B cell (primary cell): ENCODE data around the gene DUXB. TPM values are rescaled to one million over a fixed set of nuclear protein-coding genes. Genes with fewer than 3 reads are reported as not detected.

Source experiments
- ATAC-seq: fragments of 200-7000 bp; cut with Tn5 transposase; one replicate; pipeline ENCODE4 v1.10.0; 2021; ENCODE audit warnings: low read depth, mild to moderate bottlenecking, moderate number of reproducible peaks, moderate library complexity
- CTCF ChIA-PET: fragments of 350-600 bp; sonication (Branson Sonifier 250); formaldehyde crosslinking; loops from one replicate; lab custom pipeline; 2021; ENCODE audit warnings: antibody characterized with exemption, inconsistent platforms; lab: Charles Lee
- POLR2A ChIA-PET: fragments of 350-600 bp; sonication (Branson Sonifier 250); formaldehyde crosslinking; loops from one replicate; lab custom pipeline; 2021; ENCODE audit warnings: antibody characterized with exemption; lab: Charles Lee
- DNase-seq: peaks from one replicate; pipeline ENCODE4 v3.0.0; 2013
- H2AFZ ChIP-seq: 2 replicates; pipeline ENCODE4 v1.6.1; 2012; ENCODE audit warnings: mild to moderate bottlenecking, low read depth, low read length; ENCODE audit not compliant: insufficient read depth, poor library complexity, severe bottlenecking
- H3K27ac ChIP-seq, 2 donors: 1 replicate in 1 of 2; 2 replicates in 1 of 2; pipeline ENCODE4 v1.5.1; 2012 to 2013; ENCODE audit warnings: low read length in 2 of 2, mild to moderate bottlenecking in 2 of 2, moderate library complexity in 1 of 2
- H3K27me3 ChIP-seq, 4 experiments: fragments of 200-600 bp in 1 of 4; sonication (generic) in 1 of 4; replicated peaks in 1 of 4; 1 replicate in 2 of 4; 2 replicates in 2 of 4; pipeline versions ENCODE4 v1.6.1 to v1.7.0; 2013 to 2016; ENCODE audit warnings: low read length in 3 of 4, mild to moderate bottlenecking in 2 of 4, mixed read lengths in 1 of 4, moderate library complexity in 1 of 4; ENCODE audit not compliant: insufficient read depth in 4 of 4, control insufficient read depth in 3 of 4; ENCODE audit errors: control extremely low read depth in 1 of 4
- H3K36me3 ChIP-seq, 2 experiments: replicated peaks in 1 of 2; 1 replicate in 1 of 2; 2 replicates in 1 of 2; pipeline versions ENCODE4 v1.6.1 to v1.7.1; 2013; ENCODE audit warnings: low read length in 1 of 2; ENCODE audit not compliant: insufficient read depth in 2 of 2, control insufficient read depth in 1 of 2; ENCODE audit errors: control extremely low read depth in 1 of 2, extremely low read depth in 1 of 2
- H3K4me1 ChIP-seq, 2 donors: fragments of 200-600 bp in 1 of 2; sonication (generic) in 1 of 2; 1 replicate in 1 of 2; 2 replicates in 1 of 2; pipeline versions ENCODE4 v1.5.1 to v1.6.1; 2013 to 2017; ENCODE audit warnings: low read length in 2 of 2; ENCODE audit not compliant: control insufficient read depth in 2 of 2, insufficient read depth in 2 of 2
- H3K4me2 ChIP-seq: replicated peaks from 2 replicates; pipeline ENCODE3; 2012; ENCODE audit warnings: mild to moderate bottlenecking, low read depth, low read length; ENCODE audit not compliant: poor library complexity, severe bottlenecking
- H3K4me3 ChIP-seq, 5 experiments: fragments of 200-600 bp in 1 of 5; sonication (generic) in 1 of 5; 1 replicate in 3 of 5; 2 replicates in 2 of 5; pipeline versions ENCODE4 v1.5.1 to v1.7.0; 2011 to 2016; ENCODE audit warnings: low read length in 4 of 5, mild to moderate bottlenecking in 4 of 5, low read depth in 2 of 5, control low read depth in 1 of 5, moderate library complexity in 1 of 5; ENCODE audit not compliant: insufficient read depth in 1 of 5; ENCODE audit errors: control extremely low read depth in 1 of 5, extremely low read depth in 1 of 5
- H3K79me2 ChIP-seq: fragments of 200-600 bp; sonication (generic); one replicate; pipeline ENCODE4 v1.6.0; 2016; ENCODE audit warnings: low read length; ENCODE audit not compliant: control insufficient read depth, insufficient read depth
- H3K9ac ChIP-seq: fragments of 200-600 bp; sonication (generic); 2 replicates; pipeline ENCODE4 v1.6.1; 2017; ENCODE audit warnings: mild to moderate bottlenecking, low read length, moderate library complexity
- H3K9me3 ChIP-seq, 3 donors: one replicate each; pipeline versions ENCODE4 v1.6.1 to v1.7.1; 2013; ENCODE audit warnings: low read length in 2 of 3; ENCODE audit not compliant: control insufficient read depth in 2 of 3, insufficient read depth in 1 of 3; ENCODE audit errors: control extremely low read depth in 1 of 3
- H4K20me1 ChIP-seq: 2 replicates; pipeline ENCODE4 v1.6.0; 2012; ENCODE audit warnings: mild to moderate bottlenecking, low read length; ENCODE audit not compliant: insufficient read depth, control insufficient read depth, poor library complexity, severe bottlenecking
- H3K27ac Mint-ChIP-seq: one replicate; pipeline ENCODE4 v1.8.0; 2021; ENCODE audit warnings: mixed read lengths
- H3K27me3 Mint-ChIP-seq: one replicate; pipeline ENCODE4 v1.8.0; 2021; ENCODE audit warnings: mixed read lengths
- H3K4me1 Mint-ChIP-seq: one replicate; pipeline ENCODE4 v1.8.0; 2021; ENCODE audit warnings: mixed read lengths
- H3K4me3 Mint-ChIP-seq: one replicate; pipeline ENCODE4 v1.8.0; 2021; ENCODE audit warnings: mixed read lengths
- H3K9me3 Mint-ChIP-seq: one replicate; pipeline ENCODE4 v1.8.0; 2022; ENCODE audit warnings: mixed read lengths; ENCODE audit not compliant: insufficient read depth
- CTCF ChIP-seq: fragments of 200-600 bp; IDR thresholded peaks from one replicate; pipeline ENCODE4 v1.8.0; 2022; ENCODE audit warnings: antibody characterized with exemption, mild to moderate bottlenecking
- EZH2 ChIP-seq: IDR thresholded peaks from 2 replicates; pipeline ENCODE4 v1.6.1; 2012; ENCODE audit warnings: borderline replicate concordance, low read depth, mild to moderate bottlenecking, moderate library complexity, low read length; ENCODE audit not compliant: insufficient read depth, poor library complexity, severe bottlenecking
- WGBS: methylation state at CpG from one replicate; pipeline ENCODE4 v1.1.5; 2013; ENCODE audit warnings: missing lambda C conversion rate; ENCODE audit not compliant: insufficient coverage; 5-methylcytosine and 5-hydroxymethylcytosine counted together
- intact Hi-C: fragments of 100-400 bp; cut with micrococcal nuclease; formaldehyde crosslinking; loops from one replicate; pipeline ENCODE4 v1.10.0; 2022
- polyA plus RNA-seq: library from polyadenylated mRNA; depleted of rRNA; stranded (reverse); fragments of >200 nt; gene quantifications from 2 replicates; pipeline ENCODE4 v1.2.3, GENCODE V29; 2012
- total RNA-seq, 2 donors: library from RNA; stranded (reverse); fragments of 120-200 nt in 1 of 2; gene quantifications; 1 replicate in 1 of 2; 2 replicates in 1 of 2; pipeline versions ENCODE4 v1.2.3 to v1.2.4, GENCODE V29; 2013 to 2022

Gene DUXB
- total and polyA plus RNA-seq, 2 donors (not counting 1 experiment from before 2014, with no cell fraction given), result not detected

GRCh38 chr16:75647112-75647491 lies 54.2 kb downstream of the DUXB start:
- ATAC-seq (peak; percentile 3), DNase-seq (no peak)
- ChIA-PET CTCF (interaction anchor here (0.8 to 5.5 kb wide), 12 partner anchors 13 to 448 kb away, joined by 3 to 60 read pairs (median 6); partner anchors contain the start of genes ADAT1, CFDP1 and TMEM170A), POLR2A (interaction anchor here (0.8 to 2.8 kb wide), 8 partner anchors 14 to 267 kb away, joined by 3 to 15 read pairs (median 5); partner anchors contain the start of genes ADAT1, CFDP1, GABARAPL2 and TMEM231)
- Histone ChIP-seq H3K4me1 (peaks cover 50 to 52% of the 10 kb centered on the region in 2 donors), H4K20me1 (peaks cover 42% of the 10 kb centered on the region), H2AFZ (peak overlapping the region; percentile 88), H3K27ac (peak overlapping the region; percentile 85 to 87), H3K4me3 (peak overlapping the region; percentile 73 to 96 (median 85)), H3K27me3 (no peaks in the 10 kb centered on the region), H3K79me2 (peaks cover 88% of the 10 kb centered on the region), H3K9me3 (no peaks in the 10 kb centered on the region), H3K36me3 (peaks cover 17 to 34% of the 10 kb centered on the region in 2 experiments), H3K9ac (peak overlapping the region; percentile 93), H3K4me2 (peak overlapping the region; percentile 85)
- WGBS, result 1% methylated on average over 14 of the region's 18 CpGs
- H3K4me1 Mint-ChIP-seq, result peaks cover 52% of the 10 kb centered on the region
- H3K9me3 Mint-ChIP-seq, result no peaks in the 10 kb centered on the region
- peak overlapping the region; percentile 97 for H3K4me3 Mint-ChIP-seq
- TF ChIP-seq EZH2, result no peak
- TF ChIP-seq CTCF, result no peak
- intact Hi-C loops, result loop anchor here (1.0 to 5.0 kb wide), 9 partner anchors 24 to 980 kb away; partner anchors contain the start of genes ADAT1, CFDP1, GABARAPL2 and RFWD3
- peak overlapping the region; percentile 99 for H3K27ac Mint-ChIP-seq
- no peaks in the 10 kb centered on the region for H3K27me3 Mint-ChIP-seq
